Nephron (organoid): ENCODE measurements around the gene CPNE5.

Source experiments
- H3K27ac Mint-ChIP-seq, 3 experiments: 2 replicates each; pipeline ENCODE4 v1.8.0; 2020; ENCODE audit warnings: mixed read lengths in 3 of 3, mild to moderate bottlenecking in 2 of 3, moderate library complexity in 1 of 3
- H3K27me3 Mint-ChIP-seq: 2 replicates; pipeline ENCODE4 v1.8.0; 2021; ENCODE audit warnings: low read depth, mild to moderate bottlenecking, moderate library complexity, mixed read lengths
- H3K36me3 Mint-ChIP-seq: 2 replicates; pipeline ENCODE4 v1.8.0; 2020; ENCODE audit warnings: low read depth, mixed read lengths
- H3K4me1 Mint-ChIP-seq: 2 replicates; pipeline ENCODE4 v1.8.0; 2020; ENCODE audit warnings: mixed read lengths
- H3K4me3 Mint-ChIP-seq, 3 experiments: 2 replicates each; pipeline ENCODE4 v1.8.0; 2020; ENCODE audit warnings: mild to moderate bottlenecking in 3 of 3, mixed read lengths in 3 of 3, moderate library complexity in 2 of 3
- H3K9me3 Mint-ChIP-seq: 2 replicates; pipeline ENCODE4 v1.8.0; 2020; ENCODE audit warnings: mixed read lengths
- CTCF ChIP-seq, 3 experiments: fragments of 200-600 bp; sonication (generic); IDR thresholded peaks; one replicate each; pipeline ENCODE4 v1.5.0; 2021; ENCODE audit warnings: antibody characterized with exemption in 3 of 3; ENCODE audit not compliant: unreplicated experiment in 3 of 3

CPNE5 gene

DNA sequence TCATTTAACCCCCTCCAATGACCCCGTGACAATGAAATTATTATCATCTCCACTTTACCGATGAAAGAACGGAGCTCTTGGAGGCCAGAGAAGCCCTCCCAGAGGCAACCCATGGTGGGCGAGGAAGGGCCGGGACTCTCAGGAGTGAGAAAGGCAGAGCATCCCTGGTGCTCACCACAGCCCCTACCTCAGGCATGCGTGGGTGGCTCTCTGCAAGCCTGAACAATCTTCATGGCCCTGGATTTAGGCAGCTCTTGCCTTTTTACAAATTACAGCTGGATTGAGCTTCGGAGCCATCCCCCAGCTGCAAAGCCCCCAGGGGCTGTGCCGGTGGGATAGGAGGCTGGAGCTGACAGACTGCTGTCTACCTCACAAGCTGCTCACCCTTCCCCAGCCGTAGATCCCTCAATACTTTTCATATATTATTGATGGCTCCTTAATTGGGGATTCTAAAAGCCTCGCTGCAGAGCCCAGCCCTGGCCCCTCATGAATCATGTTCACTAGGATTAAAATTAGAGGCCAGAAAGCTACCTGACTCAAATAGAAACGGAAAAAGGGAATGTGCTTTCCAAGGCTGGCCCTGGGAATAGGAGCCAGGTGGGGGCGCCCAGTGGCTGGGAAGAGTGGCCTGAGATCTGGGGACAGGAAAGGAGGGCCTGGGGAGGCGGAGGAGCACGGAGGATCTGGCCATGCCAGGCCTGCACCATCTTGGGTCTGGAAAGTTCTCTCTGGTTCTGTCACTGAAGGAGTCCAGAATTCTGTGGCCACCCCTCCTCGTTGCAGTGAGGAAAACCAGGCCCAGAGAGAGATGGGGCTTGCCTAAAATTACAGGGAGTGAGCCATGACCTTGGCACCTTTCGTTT, 29.1 kb downstream of the CPNE5 start:
- Mint-ChIP-seq H3K9me3 (no peaks in the 10 kb centered on the region), H3K4me1 (peaks cover 40% of the 10 kb centered on the region), H3K27me3 (peaks cover 31% of the 10 kb centered on the region)

GRCh38 chr6:36809156-36809555, 30.1 kb downstream of the CPNE5 start:
- no peak for TF ChIP-seq CTCF (IDR thresholded peaks at IDR 0.05; ENCODE audit: unreplicated experiment in 3 of 3)
- peaks cover 34% of the 10 kb centered on the region for H3K27me3 Mint-ChIP-seq
- H3K9me3 Mint-ChIP-seq: no peaks in the 10 kb centered on the region

More for the DNA sequence above, 29.1 kb downstream of the CPNE5 start:
- no peaks in the 10 kb centered on the region for H3K36me3 Mint-ChIP-seq
- TF ChIP-seq CTCF (IDR thresholded peaks at IDR 0.05; ENCODE audit: unreplicated experiment in 3 of 3): no peak
- H3K4me3 Mint-ChIP-seq: peak overlapping the region in 1 of 3 experiments; percentile 33
- H3K27ac Mint-ChIP-seq: peak overlapping the region; percentile 20 to 78 (median 35)

GRCh38 chr6:36808634-36809033, 30.6 kb downstream of the CPNE5 start:
- peak overlapping the region in 2 of 3 experiments; percentile 35 to 77 for H3K27ac Mint-ChIP-seq
- no peak overlapping the region for H3K4me3 Mint-ChIP-seq
- peaks cover 29% of the 10 kb centered on the region for H3K27me3 Mint-ChIP-seq
- TF ChIP-seq CTCF (IDR thresholded peaks at IDR 0.05; ENCODE audit: unreplicated experiment in 3 of 3): no peak
- no peaks in the 10 kb centered on the region for H3K36me3 Mint-ChIP-seq
- peaks cover 51% of the 10 kb centered on the region for H3K4me1 Mint-ChIP-seq
- H3K9me3 Mint-ChIP-seq: no peaks in the 10 kb centered on the region

More at GRCh38 chr6:36809156-36809555, 30.1 kb downstream of the CPNE5 start:
- Mint-ChIP-seq H3K36me3 (no peaks in the 10 kb centered on the region), H3K4me3 (no peak overlapping the region), H3K27ac (peak overlapping the region in 2 of 3 experiments; percentile 35 to 77), H3K4me1 (peaks cover 50% of the 10 kb centered on the region)

- H3K4me1 Mint-ChIP-seq: peaks cover 51% of the 10 kb centered on the region
These were observed 31.5 kb downstream of the CPNE5 start for GRCh38 chr6:36807750-36808149.

DNA sequence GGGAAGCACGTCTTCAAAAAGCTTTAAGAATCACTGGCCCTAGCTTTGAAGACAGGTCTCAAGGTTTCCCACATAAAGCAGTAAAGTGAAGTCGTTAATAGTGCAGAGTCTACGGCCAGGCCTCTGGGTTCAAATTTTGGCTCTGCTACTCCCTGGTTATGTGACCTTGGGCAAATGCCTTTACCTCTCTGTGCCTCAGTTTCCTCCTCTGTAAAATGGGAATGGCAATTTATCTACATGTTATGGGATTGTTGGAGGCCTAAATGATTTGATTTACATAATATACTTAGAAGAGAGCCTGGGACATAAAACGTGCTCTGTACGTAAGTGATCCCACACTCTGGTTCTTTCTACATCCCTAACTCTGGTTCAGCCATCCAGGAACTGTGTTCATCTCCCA, 32.1 kb downstream of the CPNE5 start:
- no peak overlapping the region for H3K27ac Mint-ChIP-seq
- no peaks in the 10 kb centered on the region for H3K36me3 Mint-ChIP-seq
- H3K27me3 Mint-ChIP-seq: peaks cover 26% of the 10 kb centered on the region
- no peaks in the 10 kb centered on the region for H3K9me3 Mint-ChIP-seq
- no peak overlapping the region for H3K4me3 Mint-ChIP-seq
- no peak for TF ChIP-seq CTCF (IDR thresholded peaks at IDR 0.05; ENCODE audit: unreplicated experiment in 3 of 3)
- peaks cover 51% of the 10 kb centered on the region for H3K4me1 Mint-ChIP-seq

More at GRCh38 chr6:36807750-36808149, 31.5 kb downstream of the CPNE5 start:
- Mint-ChIP-seq H3K4me3 (no peak overlapping the region), H3K27ac (no peak overlapping the region), H3K36me3 (no peaks in the 10 kb centered on the region), H3K9me3 (no peaks in the 10 kb centered on the region), H3K27me3 (peaks cover 26% of the 10 kb centered on the region)
- TF ChIP-seq CTCF (IDR thresholded peaks at IDR 0.05; ENCODE audit: unreplicated experiment in 3 of 3): no peak
